OCI-LY7 (cell line): ENCODE measurements around the gene RASA2.

Experiments
- CTCF ChIP-seq: fragments of 200-600 bp; sonication (generic); conservative IDR thresholded peaks from 2 replicates; pipeline ENCODE4 v1.5.1; 2014; ENCODE audit warnings: mild to moderate bottlenecking, antibody characterized with exemption, low read length, moderate library complexity, mixed read lengths
- EZH2phosphoT487 ChIP-seq: fragments of 200-600 bp; sonication (generic); IDR thresholded peaks from 2 replicates; pipeline ENCODE4 v1.6.1; 2018; ENCODE audit warnings: low read depth, borderline replicate concordance, mild to moderate bottlenecking, mixed run types, antibody characterized with exemption, low read length, moderate library complexity, mixed read lengths

- TF ChIP-seq CTCF (no peak), EZH2phosphoT487 (no peak)
Observed at GRCh38 chr3:141477224-141477623, 9.6 kb upstream of the RASA2 start.
